NT2/D1 (cell line): ENCODE data around the gene CELA3A.

Experiments
- SUZ12 ChIP-seq: IDR thresholded peaks from 2 replicates; pipeline ENCODE4 v1.6.1; 2011; ENCODE audit not compliant: insufficient read length, insufficient read depth; ENCODE audit errors: extremely low read depth
- YY1 ChIP-seq: IDR thresholded peaks from 2 replicates; pipeline ENCODE4 v1.6.1; 2011; ENCODE audit not compliant: insufficient read length, insufficient read depth
- ZNF274 ChIP-seq: IDR thresholded peaks from 2 replicates; pipeline ENCODE4 v1.6.1; 2011; ENCODE audit warnings: mild to moderate bottlenecking, low read depth, low read length

- TF ChIP-seq YY1 (no peak), ZNF274 (no peak), SUZ12 (no peak)
Measured at GRCh38 chr1:21963477-21964217, 37.8 kb upstream of the CELA3A start.
